NCI-H226 (cell line): ENCODE measurements around the gene STARD5.

Experiments used
- DNase-seq: peaks from one replicate; pipeline ENCODE4 v3.0.0-alpha.2; 2015

STARD5 gene

DNA sequence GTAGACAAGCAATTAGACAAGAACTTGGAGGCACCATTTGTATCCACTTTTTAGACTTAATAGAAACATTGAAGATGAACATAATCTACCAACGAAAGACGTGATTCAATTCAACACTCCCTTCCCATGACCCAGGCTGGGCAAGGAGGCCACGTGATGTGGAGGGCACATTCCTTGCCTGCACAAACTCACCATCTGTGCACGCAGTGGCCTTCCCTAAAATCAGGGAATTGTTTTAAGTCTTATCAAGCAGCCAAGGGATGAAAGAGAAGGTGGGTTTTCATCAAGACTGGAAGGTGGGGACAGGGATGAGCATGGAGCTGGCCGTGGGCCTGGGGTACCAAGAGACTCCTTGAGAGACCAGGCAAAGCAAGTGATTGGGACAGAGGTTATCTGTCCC, 13.5 kb downstream of the STARD5 start:
- no peak for DNase-seq

DNA sequence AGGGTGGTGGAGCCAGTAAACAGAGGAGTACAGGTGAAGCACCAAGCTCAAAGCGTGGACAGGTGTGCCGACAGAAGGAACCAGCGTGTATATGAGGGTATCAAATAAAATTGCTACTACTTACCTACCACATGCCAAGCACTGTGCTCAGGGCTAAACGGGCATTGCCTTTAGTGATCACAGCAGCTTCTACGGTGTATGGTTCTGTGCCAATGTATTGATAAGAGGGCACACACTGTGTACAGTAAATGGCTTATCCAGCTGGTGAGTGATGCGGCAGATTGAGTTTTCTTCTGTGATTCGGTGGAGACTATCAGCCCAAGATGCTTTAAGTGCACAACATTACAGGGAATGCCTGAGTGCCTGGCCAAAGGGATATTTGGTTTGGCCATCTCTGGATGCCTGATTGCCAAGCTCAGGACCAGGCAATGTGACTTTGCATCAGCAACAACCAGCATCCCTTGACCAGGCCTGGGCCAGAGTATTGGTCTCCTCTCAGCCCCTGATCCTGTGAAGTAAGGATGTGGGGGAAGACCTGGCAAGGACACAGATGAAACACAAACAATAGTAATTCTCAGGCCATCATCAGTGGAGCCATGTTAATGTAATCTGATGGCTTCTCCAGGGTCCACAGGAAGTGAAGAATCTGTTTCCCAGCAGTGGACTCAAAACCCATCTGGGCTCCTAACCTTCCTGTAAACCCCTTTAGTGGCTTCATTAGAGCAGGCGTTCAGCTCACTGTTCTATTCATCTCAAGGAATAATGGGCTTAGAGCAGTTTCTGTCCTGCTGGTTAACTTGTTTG, 14.1 kb downstream of the STARD5 start:
- no peak for DNase-seq

DNA sequence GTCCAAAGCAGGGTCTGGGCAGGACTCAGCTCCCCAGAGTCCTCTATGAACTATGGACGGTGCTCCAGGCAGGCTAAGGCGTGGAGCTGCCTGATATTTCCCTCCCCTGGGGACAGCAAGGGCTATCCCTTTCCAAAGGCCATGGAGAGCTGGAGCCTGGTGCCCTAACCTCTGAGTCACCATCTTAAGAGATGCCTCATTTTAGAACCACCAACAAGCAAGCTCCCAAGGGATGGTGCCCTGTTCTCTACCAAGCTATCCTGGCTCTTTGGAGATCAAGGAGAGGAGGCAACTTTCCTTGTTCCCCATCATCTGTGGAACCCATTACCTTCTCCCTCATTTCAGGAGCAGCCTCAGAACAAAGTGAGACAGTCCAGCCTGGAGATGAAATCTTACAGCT, 15.7 kb downstream of the STARD5 start:
- no peak for DNase-seq

DNA sequence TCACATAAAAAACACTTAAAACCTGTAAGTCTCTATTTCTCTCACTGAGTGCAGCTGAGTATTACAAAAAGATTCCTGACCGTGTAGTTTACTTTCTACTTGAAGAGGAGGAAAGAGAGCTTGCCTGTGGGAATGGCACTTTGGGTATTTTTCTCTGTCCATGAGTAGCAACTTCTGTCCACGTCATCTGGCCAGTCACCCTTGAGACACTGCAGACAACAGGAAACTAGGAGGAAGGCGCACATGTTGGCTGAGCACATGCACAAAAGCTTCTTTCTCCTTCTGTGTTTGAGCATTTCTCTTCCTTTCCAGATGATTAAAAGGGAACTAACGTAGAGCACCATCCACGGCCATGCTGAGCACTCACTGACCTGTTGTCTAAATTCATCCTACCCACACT, 19.7 kb downstream of the STARD5 start:
- DNase-seq = no peak

DNA sequence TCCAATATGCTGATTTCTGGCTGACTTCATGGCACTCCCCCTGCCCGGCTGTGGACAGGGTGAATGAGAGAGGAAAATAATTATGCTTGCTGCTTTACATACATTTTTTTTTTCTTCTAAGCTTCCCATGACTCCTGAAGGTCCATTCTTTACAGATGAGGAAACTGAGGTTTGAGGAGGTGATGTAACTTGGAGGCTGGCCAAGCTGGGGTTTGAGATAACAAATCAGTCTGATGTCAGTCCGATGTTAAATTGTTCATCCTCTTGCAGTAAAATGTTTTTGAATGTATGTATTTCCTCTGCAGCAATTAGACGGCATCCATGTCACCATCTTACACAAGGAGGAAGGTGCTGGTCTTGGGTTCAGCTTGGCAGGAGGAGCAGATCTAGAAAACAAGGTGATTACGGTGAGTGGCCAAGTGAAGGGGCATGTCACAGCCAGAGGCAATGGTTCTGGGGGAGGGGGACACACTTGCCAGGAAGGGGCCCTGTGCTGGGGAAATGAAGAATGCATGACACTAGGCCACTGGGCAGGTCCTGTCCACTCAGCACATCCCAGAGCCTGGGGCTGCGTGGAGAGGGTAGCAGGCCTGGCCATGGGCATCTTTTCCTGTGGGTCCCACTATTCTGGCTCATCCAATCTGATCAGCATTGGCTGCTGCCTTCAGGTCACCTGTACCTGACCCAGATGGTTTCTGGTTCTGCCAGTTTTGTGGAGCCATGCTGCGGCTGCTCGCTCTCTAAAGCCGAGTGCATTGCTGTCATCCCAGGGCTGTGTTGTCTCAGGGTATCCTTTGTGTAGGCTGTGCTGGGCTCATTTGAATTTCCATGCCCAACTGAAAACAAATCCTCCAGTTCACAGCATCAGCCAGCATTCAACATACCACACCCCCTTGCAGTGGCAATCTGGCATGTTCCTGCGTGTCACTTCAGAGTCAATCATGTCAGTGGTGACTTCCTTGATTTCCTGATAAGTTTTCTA, 20.4 kb downstream of the STARD5 start:
- no peak for DNase-seq

DNA sequence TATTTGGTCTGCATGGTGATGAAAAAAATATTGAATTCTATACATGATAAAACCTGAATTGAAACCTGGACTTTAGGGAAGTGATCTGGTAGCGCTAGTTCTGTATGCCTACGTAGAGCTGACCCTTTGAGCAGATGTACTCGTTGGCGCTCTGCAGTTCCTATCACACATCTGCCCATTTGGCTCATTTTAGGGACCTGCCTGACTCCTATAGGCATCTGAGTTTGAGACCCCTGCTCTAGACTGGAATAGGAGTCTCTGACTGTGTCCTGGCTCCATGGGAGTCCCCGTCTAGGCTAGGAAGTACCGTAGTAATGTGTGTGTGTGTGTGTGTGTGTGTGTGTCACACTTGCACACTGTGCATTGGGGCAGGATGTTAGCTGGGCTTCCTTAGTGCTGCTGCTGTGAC, 21.2 kb downstream of the STARD5 start:
- DNase-seq = no peak

DNA sequence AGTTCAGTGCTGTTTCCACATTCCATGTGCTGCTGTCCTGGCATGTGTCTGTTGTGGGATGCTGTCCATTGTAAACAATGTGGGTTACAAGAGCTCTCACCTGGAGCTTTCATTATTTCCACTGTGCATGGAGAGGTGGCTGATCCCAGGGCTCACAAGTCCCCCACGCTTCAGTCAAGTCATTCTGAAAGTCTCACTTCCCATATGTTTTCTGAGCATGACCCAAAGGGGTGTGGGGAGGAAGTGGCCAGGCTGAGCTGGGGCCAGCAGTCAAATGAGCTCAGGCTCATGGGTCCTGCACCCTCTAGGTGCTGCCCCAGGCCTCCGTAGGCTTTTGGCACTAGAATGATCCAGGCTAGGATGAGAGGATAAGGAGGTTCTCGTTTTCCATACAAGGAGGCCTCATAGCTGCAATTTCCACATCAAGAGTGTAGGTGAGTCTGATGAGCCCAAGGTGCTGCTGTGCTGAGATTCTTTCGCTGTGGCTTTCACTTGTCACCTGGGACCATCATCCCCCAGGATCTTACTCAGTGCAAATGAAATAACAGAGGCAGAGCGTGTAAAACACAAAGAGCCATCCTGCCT, 22.0 kb downstream of the STARD5 start:
- DNase-seq = no peak

DNA sequence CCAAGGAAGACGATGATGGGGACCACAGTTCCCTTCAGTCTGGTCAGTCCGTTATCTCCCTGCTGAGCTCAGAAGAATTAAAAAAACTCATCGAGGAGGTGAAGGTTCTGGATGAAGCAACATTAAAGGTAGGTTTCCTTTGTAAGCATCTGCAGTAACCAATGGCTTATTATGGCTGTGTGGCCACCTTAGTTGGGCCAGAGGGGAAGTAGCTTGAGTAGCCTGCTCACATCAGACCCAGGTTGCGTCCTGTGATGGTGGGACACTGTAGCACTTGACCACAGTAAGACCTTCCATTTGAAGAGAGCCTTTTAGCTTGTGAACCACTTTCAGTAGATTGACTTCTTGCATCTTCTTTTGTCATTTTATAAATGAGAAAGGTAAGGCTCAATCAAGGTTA, 22.6 kb downstream of the STARD5 start:
- DNase-seq = no peak

DNA sequence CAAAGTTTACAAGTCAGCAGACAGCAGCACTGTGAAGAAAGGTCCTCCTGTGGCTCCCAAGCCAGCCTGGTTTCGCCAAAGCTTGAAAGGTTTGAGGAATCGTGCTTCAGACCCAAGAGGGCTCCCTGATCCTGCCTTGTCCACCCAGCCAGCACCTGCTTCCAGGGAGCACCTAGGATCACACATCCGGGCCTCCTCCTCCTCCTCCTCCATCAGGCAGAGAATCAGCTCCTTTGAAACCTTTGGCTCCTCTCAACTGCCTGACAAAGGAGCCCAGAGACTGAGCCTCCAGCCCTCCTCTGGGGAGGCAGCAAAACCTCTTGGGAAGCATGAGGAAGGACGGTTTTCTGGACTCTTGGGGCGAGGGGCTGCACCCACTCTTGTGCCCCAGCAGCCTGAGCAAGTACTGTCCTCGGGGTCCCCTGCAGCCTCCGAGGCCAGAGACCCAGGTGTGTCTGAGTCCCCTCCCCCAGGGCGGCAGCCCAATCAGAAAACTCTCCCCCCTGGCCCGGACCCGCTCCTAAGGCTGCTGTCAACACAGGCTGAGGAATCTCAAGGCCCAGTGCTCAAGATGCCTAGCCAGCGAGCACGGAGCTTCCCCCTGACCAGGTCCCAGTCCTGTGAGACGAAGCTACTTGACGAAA, 24.2 kb downstream of the STARD5 start:
- DNase-seq = no peak

DNA sequence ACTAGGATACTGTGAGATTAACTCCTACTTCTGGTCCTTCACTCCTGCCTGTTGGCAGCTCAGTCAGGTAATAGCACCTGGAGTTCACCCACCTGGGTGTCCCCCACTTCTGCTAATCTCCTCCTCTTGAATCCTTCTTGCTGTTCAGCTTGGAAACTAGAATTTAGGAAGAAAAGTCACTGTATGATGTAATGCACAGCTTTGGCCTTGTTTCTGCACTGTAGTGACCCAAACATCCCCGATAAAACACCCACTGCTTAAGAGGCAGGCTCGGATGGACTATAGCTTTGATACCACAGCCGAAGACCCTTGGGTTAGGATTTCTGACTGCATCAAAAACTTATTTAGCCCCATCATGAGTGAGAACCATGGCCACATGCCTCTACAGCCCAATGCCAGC, 24.8 kb downstream of the STARD5 start:
- no peak for DNase-seq

DNA sequence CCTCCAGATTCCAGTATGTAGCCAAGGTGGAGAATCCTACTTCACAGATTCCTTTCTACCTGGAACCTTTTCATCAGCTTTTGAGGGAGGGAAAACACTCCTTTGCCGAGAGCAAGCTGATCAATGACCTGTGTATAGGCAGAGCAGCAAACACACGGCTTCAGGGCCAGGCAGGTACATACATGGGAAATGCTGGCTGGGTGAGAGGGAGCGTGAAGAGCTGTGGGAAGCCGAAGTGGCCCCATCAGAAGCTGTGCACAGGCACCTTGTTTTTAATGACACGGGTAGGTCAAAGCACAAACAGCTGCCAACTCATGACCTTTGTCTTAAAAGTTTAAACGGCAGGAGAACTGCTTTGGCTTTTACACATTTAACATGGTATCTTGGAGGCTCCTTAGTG, 25.3 kb downstream of the STARD5 start:
- no peak for DNase-seq

DNA sequence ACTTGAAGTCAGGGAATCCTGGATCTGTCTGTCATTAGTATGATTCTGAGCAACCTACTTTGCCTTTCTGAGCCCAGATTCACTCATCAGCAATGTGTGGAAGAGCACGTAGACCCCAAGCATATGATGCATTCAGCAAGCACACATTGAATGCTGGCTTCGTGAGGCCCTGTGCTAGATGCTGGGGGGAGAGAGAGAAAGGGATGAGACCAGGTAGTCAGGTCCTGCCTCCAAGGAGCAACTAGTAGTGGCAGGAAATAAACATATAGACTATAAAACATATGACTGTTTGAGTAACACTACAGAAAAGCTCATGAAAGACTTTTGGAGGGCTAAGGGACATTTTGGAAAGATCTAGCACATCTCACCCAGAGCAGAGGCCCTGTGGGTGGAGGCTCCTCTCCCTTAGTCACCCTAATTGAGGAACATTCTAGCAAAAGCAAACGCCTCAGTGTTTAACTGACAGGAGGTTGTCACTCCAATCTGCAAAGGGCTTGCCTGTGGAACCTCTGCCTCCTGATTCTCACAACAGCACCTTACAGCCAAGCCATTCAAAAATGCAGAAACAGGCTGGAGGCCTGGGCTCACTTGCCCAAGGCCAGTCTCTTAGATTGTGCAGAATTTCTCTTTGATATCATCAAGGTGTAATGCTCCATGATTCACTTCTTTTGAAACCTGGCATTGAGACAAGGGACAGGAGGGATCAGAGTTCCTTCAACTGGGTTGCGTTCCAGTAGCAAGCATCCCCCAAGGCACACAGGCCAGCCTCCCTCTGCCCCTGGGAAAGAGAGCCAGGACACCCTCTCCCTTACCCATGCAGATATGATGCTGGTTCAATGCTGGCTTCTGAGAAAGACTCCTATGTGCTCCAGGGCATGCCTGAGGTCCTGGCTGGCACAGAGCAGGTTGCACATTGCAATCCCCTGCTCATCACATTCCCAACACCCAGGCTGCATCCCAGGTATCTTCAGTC, 26.1 kb downstream of the STARD5 start:
- DNase-seq = no peak

DNA sequence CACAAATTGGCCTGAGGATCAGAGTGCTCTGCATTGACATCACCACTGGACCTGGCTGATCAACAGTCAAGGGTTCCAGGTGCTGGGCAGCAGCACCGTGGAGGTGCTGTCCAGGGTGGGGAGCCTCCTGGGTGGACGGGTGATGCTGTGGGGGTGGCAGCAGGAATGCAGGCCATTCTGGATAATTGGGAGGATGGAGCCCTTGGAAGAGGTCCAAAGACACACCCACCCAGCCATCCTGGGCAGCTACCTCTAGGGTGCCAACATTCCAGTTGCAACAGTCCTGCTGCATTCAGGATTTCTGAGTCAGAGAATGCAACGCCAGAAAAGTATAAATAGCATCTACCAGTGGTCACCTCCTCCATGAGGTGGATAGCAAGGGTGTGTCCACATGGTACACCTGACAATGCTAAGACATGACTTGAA, 26.8 kb downstream of the STARD5 start:
- peak; percentile 99 for DNase-seq

DNA sequence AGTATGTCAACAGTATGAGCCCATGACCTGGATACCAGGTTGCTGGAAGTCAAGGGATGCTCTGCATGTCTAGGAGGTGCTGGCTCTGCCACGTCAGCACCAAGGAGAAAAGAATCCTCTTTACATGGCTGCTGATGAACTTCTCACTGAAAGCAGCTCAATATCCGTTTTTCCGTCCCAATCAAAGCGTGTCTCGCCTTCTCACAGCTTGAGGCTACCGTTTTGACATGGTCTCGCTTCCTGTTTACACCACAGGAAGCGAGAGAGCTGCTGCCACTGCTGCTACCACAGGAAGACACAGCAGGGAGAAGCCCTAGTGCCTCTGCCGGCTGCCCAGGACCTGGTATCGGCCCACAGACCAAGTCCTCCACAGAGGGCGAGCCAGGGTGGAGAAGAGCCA, 27.3 kb downstream of the STARD5 start:
- no peak for DNase-seq

DNA sequence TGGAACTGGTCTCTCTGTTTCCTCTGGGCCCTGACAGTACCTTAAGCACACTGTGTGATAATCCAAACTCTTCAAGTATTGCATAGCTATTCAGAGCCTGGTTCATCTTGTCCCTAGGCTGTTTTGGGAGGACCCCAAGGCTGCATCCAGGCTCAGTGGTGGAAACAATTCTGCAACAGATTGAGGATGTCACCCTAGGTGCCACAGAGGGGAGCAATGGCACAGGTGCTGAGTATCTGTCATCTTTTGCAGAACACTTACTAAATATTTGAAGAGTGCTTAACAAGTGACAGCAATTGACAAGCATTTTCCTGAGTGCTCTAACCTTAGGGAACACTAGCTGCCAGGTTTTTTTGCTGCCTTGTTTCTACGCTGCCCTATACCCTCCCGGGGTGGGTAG, 27.8 kb downstream of the STARD5 start:
- no peak for DNase-seq

DNA sequence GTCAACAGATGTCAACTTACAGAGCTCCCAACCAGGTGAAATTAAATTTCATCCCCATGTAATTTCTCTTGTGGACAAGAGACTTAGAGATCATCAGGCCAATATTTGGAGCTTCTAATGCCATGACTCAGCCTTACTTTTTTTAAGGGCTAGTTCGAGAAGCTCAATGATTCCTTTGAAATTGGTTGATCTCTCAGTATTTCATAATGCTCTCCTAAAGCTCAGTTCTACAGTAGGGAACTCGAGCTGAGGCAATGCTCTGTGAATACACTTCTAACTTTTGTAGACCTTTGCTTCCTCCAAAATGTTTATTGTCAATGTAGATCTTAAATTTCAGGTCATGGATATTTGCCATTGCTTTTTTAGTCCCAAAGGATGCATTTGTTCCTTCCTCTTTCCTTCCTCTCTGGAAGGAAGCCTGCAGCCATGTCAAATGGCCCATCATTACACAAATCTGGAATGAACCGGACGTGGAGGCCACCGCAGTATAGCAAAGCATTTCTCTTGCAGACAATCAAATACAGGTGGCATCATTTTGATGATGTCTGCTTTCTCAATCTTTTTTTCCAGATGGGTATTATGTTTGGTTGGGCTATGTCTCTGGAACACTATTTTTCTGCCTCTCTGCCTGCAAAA, 28.3 kb downstream of the STARD5 start:
- no peak for DNase-seq

DNA sequence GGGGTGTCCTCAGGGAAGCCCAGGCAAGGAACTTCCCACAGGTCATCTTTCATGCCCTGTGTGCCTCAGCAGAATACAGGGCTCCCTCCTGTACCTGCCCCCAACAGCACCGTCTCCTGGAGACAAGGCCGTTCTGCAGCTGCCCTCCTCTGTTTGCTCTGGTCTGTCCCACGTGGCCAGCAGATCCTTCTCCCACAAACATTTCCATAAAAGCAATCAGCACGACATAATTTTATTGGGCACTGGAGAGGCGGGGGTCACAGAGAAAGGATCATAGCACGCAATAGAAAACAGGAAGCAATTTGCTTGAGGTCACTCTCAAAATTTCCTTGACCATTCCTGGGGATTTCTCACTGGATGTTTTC, 29.4 kb downstream of the STARD5 start:
- DNase-seq = no peak

DNA sequence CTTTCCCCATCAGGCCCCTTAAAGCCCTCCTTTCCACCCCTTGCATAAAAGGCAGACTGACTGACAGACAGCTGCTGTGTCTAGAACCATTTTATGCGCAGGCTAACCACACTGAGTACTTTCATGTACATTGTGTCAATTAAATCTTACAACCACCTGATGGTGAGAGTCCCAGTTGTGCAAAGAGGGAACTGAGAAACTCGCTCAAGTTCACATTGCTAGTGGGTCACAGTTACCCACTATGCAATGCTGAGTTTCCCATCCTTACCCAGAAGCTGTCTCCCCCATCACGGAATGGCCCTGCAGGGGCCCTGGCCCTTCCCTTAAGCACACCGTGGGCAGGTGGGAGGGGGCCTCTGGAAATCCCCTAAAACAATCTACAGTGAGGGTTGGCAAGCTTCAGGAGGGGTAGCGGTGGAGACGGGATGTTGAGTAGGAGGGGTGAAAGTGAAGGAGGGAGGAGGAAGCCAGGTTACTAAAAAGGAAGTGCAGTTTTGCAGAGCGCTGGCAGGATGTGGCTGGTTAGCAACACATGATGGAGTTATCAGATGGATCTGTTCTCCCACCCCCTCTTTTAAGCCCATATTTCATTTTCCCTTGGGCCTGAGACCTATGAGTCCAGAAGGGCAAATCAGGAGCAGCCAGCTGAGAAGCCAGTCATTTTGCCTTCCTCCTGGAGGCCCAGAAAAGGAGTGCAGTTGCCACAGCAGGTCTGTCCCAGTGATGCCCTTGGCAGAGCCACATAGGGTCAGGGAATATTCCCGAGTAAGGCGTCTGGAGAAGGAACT, 30.0 kb downstream of the STARD5 start:
- no peak for DNase-seq

DNA sequence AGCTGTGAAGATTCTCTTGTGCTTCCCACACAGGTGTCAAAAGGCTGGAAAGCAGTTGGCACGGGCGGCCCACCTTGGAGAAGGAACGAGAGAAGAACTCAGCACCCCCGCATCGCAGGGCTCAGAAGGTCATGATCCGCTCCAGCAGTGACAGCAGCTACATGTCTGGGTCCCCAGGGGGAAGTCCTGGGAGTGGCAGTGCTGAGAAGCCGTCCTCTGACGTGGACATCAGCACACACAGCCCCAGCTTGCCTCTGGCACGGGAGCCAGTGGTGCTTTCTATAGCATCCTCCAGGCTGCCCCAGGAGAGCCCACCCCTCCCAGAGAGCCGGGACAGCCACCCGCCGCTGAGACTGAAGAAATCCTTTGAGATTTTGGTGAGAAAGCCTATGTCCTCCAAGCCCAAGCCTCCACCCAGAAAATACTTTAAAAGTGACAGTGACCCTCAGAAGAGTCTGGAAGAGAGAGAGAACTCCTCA, 31.4 kb downstream of the STARD5 start:
- DNase-seq = no peak

DNA sequence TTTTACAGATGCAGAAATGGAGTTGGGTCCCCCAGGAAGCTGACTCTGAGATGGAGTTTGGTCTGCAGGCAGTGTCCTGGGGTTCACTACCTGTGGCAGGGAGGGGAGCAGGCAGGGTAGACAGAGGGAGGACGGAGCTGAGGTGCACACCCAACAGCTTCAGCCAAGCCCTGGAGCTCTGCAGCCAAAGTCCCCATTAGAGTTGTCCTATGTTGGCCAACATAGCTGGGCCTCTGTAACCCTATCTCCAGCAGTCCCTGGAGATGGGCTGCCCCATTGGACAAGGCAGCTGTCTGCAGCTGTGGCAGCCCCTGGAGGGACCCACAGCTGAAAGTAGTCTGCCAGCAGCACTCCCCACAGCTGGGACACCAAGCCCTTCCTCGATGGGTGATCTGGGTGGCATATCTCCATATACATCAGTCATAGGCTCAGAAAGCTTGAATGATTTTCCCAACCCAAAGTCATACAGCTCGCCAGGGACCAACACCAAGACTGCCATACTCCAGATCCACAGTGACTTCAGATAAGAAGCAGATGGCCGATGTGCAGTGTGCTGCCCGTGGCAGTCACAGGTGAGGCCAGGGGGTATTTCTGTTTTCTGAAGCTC, 31.9 kb downstream of the STARD5 start:
- no peak for DNase-seq
